K562 (cell line): Measurements from ENCODE around the gene KAT5. TPM values are rescaled to one million over a fixed set of nuclear protein-coding genes. Genes with fewer than 3 reads are reported as not detected.

Experiments used
- ATF3 ChIP-seq, 2 experiments: fragments of 450-650 bp in 1 of 2; sonication (generic) in 1 of 2; formaldehyde crosslinking in 1 of 2; IDR thresholded peaks in 1 of 2; conservative IDR thresholded peaks in 1 of 2; 2 replicates each; pipeline versions ENCODE4 v1.6.1 to v1.8.1; 2016 to 2023; ENCODE audit warnings: mild to moderate bottlenecking in 2 of 2, moderate library complexity in 2 of 2, inconsistent platforms in 1 of 2, missing genetic modification reagents in 1 of 2
- ZNF407 ChIP-seq: fragments of 450-650 bp; IDR thresholded peaks from 2 replicates; pipeline ENCODE4 v1.6.1; 2016; ENCODE audit warnings: low read depth
- polyA plus RNA-seq, 8 experiments: library from polyadenylated mRNA; depleted of rRNA in 4 of 8; stranded (reverse) in 5 of 8; unstranded in 3 of 8; fragments of >200 nt; fragmentation: Nextera tagmentation in 2 of 8; fragmentation: Illumina TruSeq in 1 of 8; extraction: Ambion mirVana in 2 of 8; extraction: Trizol in 1 of 8; gene quantifications; 2 replicates each; pipeline versions ENCODE4 v1.2.1 to v1.2.3, GENCODE V29; 2011 to 2014; ENCODE audit warnings: inconsistent platforms in 1 of 8, missing spikeins in 1 of 8
- total RNA-seq, 7 experiments: library from RNA; depleted of rRNA in 6 of 7; stranded (reverse); fragments of >200 nt in 6 of 7; fragmentation: Illumina TruSeq in 2 of 7; extraction: Trizol in 2 of 7; gene quantifications; 2 replicates each; pipeline versions ENCODE4 v1.2.1 to v1.2.3, GENCODE V29; 2011 to 2021; ENCODE audit warnings: low replicate concordance in 1 of 7

The KAT5 gene
- total and polyA plus RNA-seq, 9 of the 15 experiments (the other 6 are each of a cell fraction or from before 2014, with no cell fraction given): 3.6 to 76.8 (median 52.7) TPM

- TF ChIP-seq ZNF407: no peak
- TF ChIP-seq ATF3 (IDR thresholded peaks at IDR 0.05): peak; percentile 93
- peak; percentile 92 for TF ChIP-seq ATF3 (CRISPR knock-in tag; conservative IDR thresholded peaks at IDR 0.05)
Measured at GRCh38 chr11:65662799-65663638, 49.0 kb upstream of the KAT5 start, which contains the start of gene RELA (continued).
